Coronary artery (tissue), 2 donors: Measurements from ENCODE around the gene SLU7.

Experiments
- DNase-seq: peaks from one replicate; pipeline ENCODE4 v3.0.0-alpha.2; 2017; ENCODE audit warnings: low spot score
- H3K27ac ChIP-seq, 2 donors: fragments of 200-600 bp; sonication (generic); one replicate each; pipeline ENCODE4 v1.5.1; 2016 to 2019
- H3K4me3 ChIP-seq: fragments of 200-600 bp; sonication (generic); 2 replicates; pipeline ENCODE4 v1.5.1; 2016; ENCODE audit warnings: mild to moderate bottlenecking, moderate library complexity
- CTCF ChIP-seq: fragments of 200-600 bp; sonication (generic); IDR thresholded peaks from one replicate; pipeline ENCODE4 v1.5.1; 2019; ENCODE audit warnings: antibody characterized with exemption

SLU7 gene

GRCh38 chr5:160367885-160368284, 51.0 kb downstream of the SLU7 start:
- Histone ChIP-seq H3K27ac (no peak overlapping the region), H3K4me3 (no peak overlapping the region)
- DNase-seq, result no peak
- TF ChIP-seq CTCF, result no peak

- Histone ChIP-seq H3K4me3 (no peak overlapping the region), H3K27ac (no peak overlapping the region)
- DNase-seq, result no peak
- no peak for TF ChIP-seq CTCF
Observed at GRCh38 chr5:160367261-160367660, 51.6 kb downstream of the SLU7 start.

- no peak overlapping the region for H3K27ac ChIP-seq
- no peak for TF ChIP-seq CTCF
- no peak overlapping the region for H3K4me3 ChIP-seq
- DNase-seq, result no peak
Observed at GRCh38 chr5:160366230-160366629, 52.7 kb downstream of the SLU7 start.

- H3K27ac ChIP-seq, result peak overlapping the region; percentile 55 to 78
Observed at GRCh38 chr5:160363660-160364395, 55.1 kb downstream of the SLU7 start.

GRCh38 chr5:160363211-160363610, 55.7 kb downstream of the SLU7 start:
- TF ChIP-seq CTCF, result no peak
- Histone ChIP-seq H3K4me3 (no peak overlapping the region), H3K27ac (peak overlapping the region; percentile 55 to 78)
- peak; percentile 35 for DNase-seq

More at GRCh38 chr5:160363660-160364395, 55.1 kb downstream of the SLU7 start:
- TF ChIP-seq CTCF, result no peak
- H3K4me3 ChIP-seq, result no peak overlapping the region
- DNase-seq, result peak; percentile 40

- no peak for DNase-seq
Observed at GRCh38 chr5:160361624-160362228, 57.2 kb downstream of the SLU7 start.

More at GRCh38 chr5:160361624-160362228, 57.2 kb downstream of the SLU7 start:
- H3K4me3 ChIP-seq, result no peak overlapping the region
- no peak for TF ChIP-seq CTCF
- H3K27ac ChIP-seq, result peak overlapping the region in 1 of 2 donors; percentile 78
